Ascending aorta (tissue), 2 donors: ENCODE data around the gene MAML3. TPM values are rescaled to one million over a fixed set of nuclear protein-coding genes. Genes with fewer than 3 reads are reported as not detected.

Experiments
- DNase-seq, 2 donors: peaks; one replicate each; pipeline ENCODE4 v3.0.0-alpha.2; 2019; ENCODE audit warnings: low spot score in 2 of 2
- H3K27ac ChIP-seq, 2 donors: fragments of 200-600 bp; sonication (generic); one replicate each; pipeline ENCODE4 v1.5.1; 2016 to 2017; ENCODE audit warnings: mild to moderate bottlenecking in 1 of 2
- H3K27me3 ChIP-seq: fragments of 200-600 bp; sonication (generic); one replicate; pipeline ENCODE4 v1.5.1; 2017
- H3K36me3 ChIP-seq, 2 donors: fragments of 200-600 bp; sonication (generic); one replicate each; pipeline ENCODE4 v1.5.1; 2016
- H3K4me1 ChIP-seq, 2 donors: fragments of 200-600 bp; sonication (generic); one replicate each; pipeline ENCODE4 v1.5.1; 2016 to 2017; ENCODE audit warnings: mild to moderate bottlenecking in 1 of 2
- H3K4me3 ChIP-seq, 2 donors: fragments of 200-600 bp; sonication (generic); one replicate each; pipeline ENCODE4 v1.5.1; 2016 to 2017; ENCODE audit warnings: mild to moderate bottlenecking in 1 of 2
- H3K9me3 ChIP-seq, 2 donors: fragments of 200-600 bp; sonication (generic); one replicate each; pipeline ENCODE4 v1.5.1; 2016
- intact Hi-C: fragments of 100-400 bp; cut with DNase I; formaldehyde crosslinking; loops from one replicate; pipeline ENCODE4 v1.15.1; 2023
- total RNA-seq: library from RNA; depleted of rRNA; stranded (reverse); fragments of >200 nt; gene quantifications from one replicate; pipeline ENCODE4 v1.1.0, GENCODE V29; 2016
- TF ChIP-seq, protein P1 (sequence below), 3 experiments: fragments of 200-600 bp in 2 of 3; fragments of 450-650 bp in 1 of 3; sonication (generic) in 2 of 3; IDR thresholded peaks; one replicate each; pipeline ENCODE4 v1.5.1; 2016 to 2019; ENCODE audit warnings: antibody characterized with exemption in 3 of 3, mild to moderate bottlenecking in 1 of 3, moderate library complexity in 1 of 3

The MAML3 gene
- total RNA-seq, 1 donor from 2014 or later = 4.7 TPM

DNA sequence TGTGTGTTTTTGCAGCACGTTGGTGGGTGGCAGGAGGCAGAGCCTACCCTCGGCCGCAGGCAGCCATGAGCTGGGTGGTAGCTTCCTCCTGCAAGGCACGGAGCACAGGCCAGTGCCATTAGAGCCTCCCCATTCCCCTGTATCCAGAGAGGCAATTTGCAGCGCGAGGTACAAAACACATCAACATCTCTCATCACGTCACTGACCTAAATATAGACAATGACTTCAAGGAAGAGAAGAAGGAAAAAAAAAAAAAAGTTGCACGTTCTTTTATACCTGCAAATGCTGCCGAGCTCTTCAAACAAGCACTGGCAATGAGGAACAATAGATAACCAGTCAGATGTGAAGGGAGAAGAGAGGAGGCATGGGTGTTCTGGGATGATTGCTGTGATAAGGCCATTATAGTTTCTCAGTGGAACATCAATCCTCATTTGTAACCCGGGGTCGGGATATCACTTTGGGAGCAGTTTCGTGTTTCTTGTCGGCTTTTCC is 328.4 kb downstream of the MAML3 start:
- Histone ChIP-seq H3K4me3 (no peak overlapping the region), H3K27me3 (no peaks in the 10 kb centered on the region), H3K4me1 (no peaks in the 10 kb centered on the region), H3K36me3 (no peaks in the 10 kb centered on the region), H3K9me3 (no peaks in the 10 kb centered on the region), H3K27ac (no peak overlapping the region)
- DNase-seq = no peak
- TF ChIP-seq, protein P1, sequence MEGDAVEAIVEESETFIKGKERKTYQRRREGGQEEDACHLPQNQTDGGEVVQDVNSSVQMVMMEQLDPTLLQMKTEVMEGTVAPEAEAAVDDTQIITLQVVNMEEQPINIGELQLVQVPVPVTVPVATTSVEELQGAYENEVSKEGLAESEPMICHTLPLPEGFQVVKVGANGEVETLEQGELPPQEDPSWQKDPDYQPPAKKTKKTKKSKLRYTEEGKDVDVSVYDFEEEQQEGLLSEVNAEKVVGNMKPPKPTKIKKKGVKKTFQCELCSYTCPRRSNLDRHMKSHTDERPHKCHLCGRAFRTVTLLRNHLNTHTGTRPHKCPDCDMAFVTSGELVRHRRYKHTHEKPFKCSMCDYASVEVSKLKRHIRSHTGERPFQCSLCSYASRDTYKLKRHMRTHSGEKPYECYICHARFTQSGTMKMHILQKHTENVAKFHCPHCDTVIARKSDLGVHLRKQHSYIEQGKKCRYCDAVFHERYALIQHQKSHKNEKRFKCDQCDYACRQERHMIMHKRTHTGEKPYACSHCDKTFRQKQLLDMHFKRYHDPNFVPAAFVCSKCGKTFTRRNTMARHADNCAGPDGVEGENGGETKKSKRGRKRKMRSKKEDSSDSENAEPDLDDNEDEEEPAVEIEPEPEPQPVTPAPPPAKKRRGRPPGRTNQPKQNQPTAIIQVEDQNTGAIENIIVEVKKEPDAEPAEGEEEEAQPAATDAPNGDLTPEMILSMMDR (IDR thresholded peaks at IDR 0.05) = no peak
- intact Hi-C loops = no loop called here

- no peaks in the 10 kb centered on the region for H3K36me3 ChIP-seq
- DNase-seq = no peak
- TF ChIP-seq, protein P1 (IDR thresholded peaks at IDR 0.05) = no peak
- H3K4me3 ChIP-seq = no peak overlapping the region
- H3K27ac ChIP-seq = no peak overlapping the region
- intact Hi-C loops = no loop called here
- H3K9me3 ChIP-seq = no peaks in the 10 kb centered on the region
- no peaks in the 10 kb centered on the region for H3K27me3 ChIP-seq
- H3K4me1 ChIP-seq = no peaks in the 10 kb centered on the region
Observed at GRCh38 chr4:139824882-139825522, 329.0 kb downstream of the MAML3 start.

DNA sequence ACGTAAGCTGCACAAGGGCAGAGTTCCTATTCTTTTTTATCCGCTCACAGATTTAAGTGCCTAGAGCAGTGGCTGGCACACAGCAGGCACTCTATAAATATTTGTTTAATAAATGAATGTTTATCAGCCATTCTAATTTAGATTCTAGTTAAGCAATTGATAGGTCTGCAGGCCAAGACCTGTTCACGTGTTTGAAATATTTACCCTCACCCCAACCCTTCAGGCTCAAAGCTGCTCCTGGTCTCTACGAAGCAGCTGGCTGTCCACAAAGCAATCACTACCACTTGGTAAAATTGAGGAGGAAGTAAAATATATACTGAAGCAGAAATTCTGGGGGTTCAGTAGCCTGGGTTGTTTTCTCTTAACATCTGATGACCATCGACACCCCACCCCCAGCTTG is 330.2 kb downstream of the MAML3 start:
- TF ChIP-seq, protein P1 (IDR thresholded peaks at IDR 0.05) = no peak
- Histone ChIP-seq H3K9me3 (no peaks in the 10 kb centered on the region), H3K27ac (no peak overlapping the region), H3K27me3 (no peaks in the 10 kb centered on the region), H3K4me3 (no peak overlapping the region), H3K4me1 (no peaks in the 10 kb centered on the region), H3K36me3 (no peaks in the 10 kb centered on the region)
- DNase-seq = no peak
- intact Hi-C loops = no loop called here

DNA sequence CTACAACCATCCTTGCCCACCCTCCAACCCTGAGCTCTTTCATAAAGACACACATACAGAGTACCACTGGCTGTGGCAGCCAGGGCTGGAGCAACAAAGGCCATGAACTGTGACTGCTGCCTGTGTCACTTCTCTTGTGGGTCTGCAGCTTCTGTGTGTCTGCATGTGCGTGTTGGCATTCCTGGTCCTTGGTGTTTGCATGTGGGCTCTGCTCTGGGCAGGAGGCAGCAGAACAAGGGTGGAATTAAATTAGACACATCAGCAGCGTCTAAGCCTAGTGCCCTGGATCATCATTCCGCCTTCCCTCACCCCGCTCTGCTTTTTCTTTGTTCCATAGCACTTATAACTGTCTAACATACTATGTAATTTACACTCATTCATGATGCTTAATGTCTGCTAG is 330.6 kb downstream of the MAML3 start:
- Histone ChIP-seq H3K27ac (no peak overlapping the region), H3K4me1 (no peaks in the 10 kb centered on the region), H3K27me3 (no peaks in the 10 kb centered on the region), H3K4me3 (no peak overlapping the region), H3K36me3 (no peaks in the 10 kb centered on the region), H3K9me3 (no peaks in the 10 kb centered on the region)
- TF ChIP-seq, protein P1 (IDR thresholded peaks at IDR 0.05) = no peak
- no peak for DNase-seq
- intact Hi-C loops = no loop called here

DNA sequence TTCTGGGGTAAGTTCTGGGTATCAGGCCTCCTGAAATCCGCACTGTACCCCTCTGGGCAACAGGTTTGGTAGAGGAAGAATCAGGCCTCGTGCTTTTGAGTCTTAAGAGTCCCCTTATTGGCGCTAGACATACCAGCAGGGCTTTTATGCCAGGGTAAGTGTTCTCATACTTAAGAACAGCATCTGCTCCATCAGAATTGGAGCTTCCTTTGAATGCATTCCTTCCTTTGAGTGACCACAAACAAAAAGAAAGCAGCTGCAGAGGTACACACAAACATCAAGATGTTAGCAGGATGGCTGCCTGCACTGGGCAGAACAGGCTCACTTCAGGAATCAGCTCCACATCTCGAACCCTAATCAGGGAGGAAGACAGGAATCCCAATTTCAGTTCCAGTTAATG is 331.6 kb downstream of the MAML3 start:
- no peak for DNase-seq
- TF ChIP-seq, protein P1 (IDR thresholded peaks at IDR 0.05) = no peak

More for the DNA sequence above, 331.6 kb downstream of the MAML3 start:
- Histone ChIP-seq H3K36me3 (no peaks in the 10 kb centered on the region), H3K27ac (no peak overlapping the region), H3K27me3 (no peaks in the 10 kb centered on the region), H3K9me3 (no peaks in the 10 kb centered on the region), H3K4me1 (no peaks in the 10 kb centered on the region), H3K4me3 (no peak overlapping the region)
- intact Hi-C loops = no loop called here
